GM12874 (cell line): ENCODE measurements around the gene ZSCAN12.

Source experiments
- CTCF ChIP-seq: IDR thresholded peaks from 2 replicates; pipeline ENCODE4 v1.5.1; 2011; ENCODE audit warnings: low read depth, mild to moderate bottlenecking, control low read depth, low read length, moderate library complexity; ENCODE audit not compliant: insufficient read depth

The ZSCAN12 gene

GRCh38 chr6:28429781-28430180, 30.2 kb upstream of the ZSCAN12 start:
- TF ChIP-seq CTCF, result no peak

- no peak for TF ChIP-seq CTCF
Observed at GRCh38 chr6:28425944-28426541, 26.5 kb upstream of the ZSCAN12 start.

- TF ChIP-seq CTCF, result no peak
Observed at GRCh38 chr6:28424163-28424562, 24.6 kb upstream of the ZSCAN12 start.

- TF ChIP-seq CTCF, result no peak
Observed at GRCh38 chr6:28423546-28423945, 24.0 kb upstream of the ZSCAN12 start.

GRCh38 chr6:28413681-28414080, 14.1 kb upstream of the ZSCAN12 start:
- no peak for TF ChIP-seq CTCF

GRCh38 chr6:28410767-28411166, 11.2 kb upstream of the ZSCAN12 start:
- TF ChIP-seq CTCF, result no peak

GRCh38 chr6:28408076-28408802, 8.7 kb upstream of the ZSCAN12 start:
- TF ChIP-seq CTCF, result no peak
